HCT116 (cell line): ENCODE data around the gene CCSER1.

ENCODE experiments used
- POLR2A ChIP-seq: IDR thresholded peaks from 2 replicates; pipeline ENCODE4 v1.7.0; 2011; ENCODE audit warnings: borderline replicate concordance; ENCODE audit not compliant: insufficient read depth, insufficient read length; ENCODE audit errors: extremely low read depth
- POLR2AphosphoS5 ChIP-seq: IDR thresholded peaks from 2 replicates; pipeline ENCODE4 v1.6.1; 2011; ENCODE audit warnings: mild to moderate bottlenecking, low read depth, low read length, moderate library complexity
- TF ChIP-seq, protein P1 (sequence below), 3 experiments: fragments of 200-600 bp in 1 of 3; sonication (generic) in 1 of 3; IDR thresholded peaks in 2 of 3; conservative IDR thresholded peaks in 1 of 3; 2 replicates each; pipeline ENCODE4 v1.5.1; 2012 to 2017; ENCODE audit warnings: low read depth in 2 of 3, low read length in 2 of 3, antibody characterized with exemption in 1 of 3, borderline replicate concordance in 1 of 3, control low read depth in 1 of 3, mild to moderate bottlenecking in 1 of 3, mixed read lengths in 1 of 3, mixed run types in 1 of 3, moderate library complexity in 1 of 3; ENCODE audit not compliant: insufficient read depth in 1 of 3
- TF ChIP-seq, protein P2 (sequence below): IDR thresholded peaks from 2 replicates; pipeline ENCODE4 v1.6.1; 2011; ENCODE audit warnings: mild to moderate bottlenecking, low read length, moderate library complexity; ENCODE audit not compliant: insufficient replicate concordance; ENCODE audit errors: extremely low read depth

DNA sequence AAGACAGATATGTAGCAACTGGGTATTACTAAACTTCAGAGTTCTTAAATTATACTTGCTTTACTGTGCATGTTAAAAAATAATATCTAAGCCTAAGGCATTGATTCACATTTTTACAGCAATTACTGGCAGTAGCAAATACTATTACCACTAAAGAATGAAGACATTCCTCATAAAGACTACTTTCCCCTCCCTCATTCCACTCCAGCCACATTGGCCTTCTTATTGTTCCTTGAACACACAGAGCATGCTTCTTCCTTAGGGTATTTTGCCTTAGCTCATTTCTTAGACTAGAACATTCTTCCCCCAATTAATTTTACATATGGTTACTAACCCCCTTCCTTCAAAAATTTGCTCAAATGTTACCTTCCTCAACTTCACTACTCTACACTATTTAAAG, 717.0 kb downstream of the CCSER1 start:
- TF ChIP-seq POLR2AphosphoS5 (no peak), POLR2A (no peak)
- TF ChIP-seq, protein P1, sequence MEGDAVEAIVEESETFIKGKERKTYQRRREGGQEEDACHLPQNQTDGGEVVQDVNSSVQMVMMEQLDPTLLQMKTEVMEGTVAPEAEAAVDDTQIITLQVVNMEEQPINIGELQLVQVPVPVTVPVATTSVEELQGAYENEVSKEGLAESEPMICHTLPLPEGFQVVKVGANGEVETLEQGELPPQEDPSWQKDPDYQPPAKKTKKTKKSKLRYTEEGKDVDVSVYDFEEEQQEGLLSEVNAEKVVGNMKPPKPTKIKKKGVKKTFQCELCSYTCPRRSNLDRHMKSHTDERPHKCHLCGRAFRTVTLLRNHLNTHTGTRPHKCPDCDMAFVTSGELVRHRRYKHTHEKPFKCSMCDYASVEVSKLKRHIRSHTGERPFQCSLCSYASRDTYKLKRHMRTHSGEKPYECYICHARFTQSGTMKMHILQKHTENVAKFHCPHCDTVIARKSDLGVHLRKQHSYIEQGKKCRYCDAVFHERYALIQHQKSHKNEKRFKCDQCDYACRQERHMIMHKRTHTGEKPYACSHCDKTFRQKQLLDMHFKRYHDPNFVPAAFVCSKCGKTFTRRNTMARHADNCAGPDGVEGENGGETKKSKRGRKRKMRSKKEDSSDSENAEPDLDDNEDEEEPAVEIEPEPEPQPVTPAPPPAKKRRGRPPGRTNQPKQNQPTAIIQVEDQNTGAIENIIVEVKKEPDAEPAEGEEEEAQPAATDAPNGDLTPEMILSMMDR (IDR thresholded peaks at IDR 0.05 in 2 of 3, conservative IDR thresholded peaks at IDR 0.05 in 1 of 3; ENCODE audit: borderline replicate concordance in 1 of 3, insufficient read depth in 1 of 3, low read depth in 2 of 3, low read length in 2 of 3), result no peak
- TF ChIP-seq, protein P2, sequence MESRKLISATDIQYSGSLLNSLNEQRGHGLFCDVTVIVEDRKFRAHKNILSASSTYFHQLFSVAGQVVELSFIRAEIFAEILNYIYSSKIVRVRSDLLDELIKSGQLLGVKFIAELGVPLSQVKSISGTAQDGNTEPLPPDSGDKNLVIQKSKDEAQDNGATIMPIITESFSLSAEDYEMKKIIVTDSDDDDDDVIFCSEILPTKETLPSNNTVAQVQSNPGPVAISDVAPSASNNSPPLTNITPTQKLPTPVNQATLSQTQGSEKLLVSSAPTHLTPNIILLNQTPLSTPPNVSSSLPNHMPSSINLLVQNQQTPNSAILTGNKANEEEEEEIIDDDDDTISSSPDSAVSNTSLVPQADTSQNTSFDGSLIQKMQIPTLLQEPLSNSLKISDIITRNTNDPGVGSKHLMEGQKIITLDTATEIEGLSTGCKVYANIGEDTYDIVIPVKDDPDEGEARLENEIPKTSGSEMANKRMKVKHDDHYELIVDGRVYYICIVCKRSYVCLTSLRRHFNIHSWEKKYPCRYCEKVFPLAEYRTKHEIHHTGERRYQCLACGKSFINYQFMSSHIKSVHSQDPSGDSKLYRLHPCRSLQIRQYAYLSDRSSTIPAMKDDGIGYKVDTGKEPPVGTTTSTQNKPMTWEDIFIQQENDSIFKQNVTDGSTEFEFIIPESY, result no peak
